ENCODE data around the gene GPR21. TPM values are rescaled to one million over a fixed set of nuclear protein-coding genes. Genes with fewer than 3 reads are reported as not detected.

Gene GPR21
- total RNA-seq, 2 donors from 2014 or later: 1.6 TPM; not detected in 1

DNA sequence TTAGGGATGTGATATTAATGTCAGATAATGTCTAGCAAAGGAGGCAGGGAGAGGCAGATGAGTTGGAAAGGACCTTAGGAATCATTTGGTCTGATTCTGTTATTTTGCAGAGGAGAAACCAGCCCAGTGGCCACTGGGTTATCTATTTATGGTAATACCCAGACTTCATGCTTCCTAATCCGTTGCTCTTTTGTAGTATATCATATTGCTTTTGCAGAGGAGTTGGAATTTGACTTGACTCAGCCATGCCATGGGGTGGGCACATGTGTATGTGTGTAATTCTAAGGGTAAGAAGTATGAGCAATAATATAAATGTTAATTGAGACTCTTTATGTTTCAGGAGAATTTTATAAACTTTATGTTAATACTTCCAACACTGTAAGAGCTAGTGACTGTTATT lies 7.3 kb downstream of the GPR21 start:
- H3K27ac Mint-ChIP-seq: peak overlapping the region; percentile 8
- peaks cover 3% of the 10 kb centered on the region for H3K4me1 Mint-ChIP-seq
- H3K4me3 Mint-ChIP-seq: no peak overlapping the region
- peaks cover 7% of the 10 kb centered on the region for H3K36me3 Mint-ChIP-seq (ENCODE audit: low read depth)
- H3K9me3 ChIP-seq (ENCODE audit: control insufficient read depth, low read length, poor library complexity, severe bottlenecking): no peaks in the 10 kb centered on the region
- no peaks in the 10 kb centered on the region for H3K27me3 Mint-ChIP-seq
- DNase-seq: no peak
- no peak for ATAC-seq

DNA sequence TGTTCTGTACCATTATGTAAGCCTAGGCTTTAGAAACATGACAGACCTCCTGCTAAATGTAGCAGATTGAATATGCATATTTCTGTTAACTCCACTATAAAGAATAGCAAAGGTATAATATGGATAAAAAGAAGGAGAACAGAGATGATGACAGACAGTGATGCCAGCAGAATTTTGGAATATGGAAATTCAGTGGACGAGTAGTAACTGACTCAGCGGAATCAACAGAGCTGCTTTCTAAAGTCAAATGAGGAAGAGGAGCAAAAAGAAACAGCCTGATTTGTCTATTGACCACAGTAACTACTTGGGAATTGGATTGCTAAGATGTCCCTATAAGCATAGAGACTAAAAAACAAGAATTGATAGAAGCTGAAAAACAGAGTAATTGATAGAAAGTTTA lies 8.0 kb downstream of the GPR21 start:
- DNase-seq (no peak), ATAC-seq (no peak)
- peak overlapping the region; percentile 8 for H3K27ac Mint-ChIP-seq
- no peaks in the 10 kb centered on the region for H3K27me3 Mint-ChIP-seq
- H3K4me1 Mint-ChIP-seq: peaks cover 8% of the 10 kb centered on the region
- no peak overlapping the region for H3K4me3 Mint-ChIP-seq
- H3K36me3 Mint-ChIP-seq (ENCODE audit: low read depth): peaks cover 8% of the 10 kb centered on the region
- no peaks in the 10 kb centered on the region for H3K9me3 ChIP-seq (ENCODE audit: control insufficient read depth, low read length, poor library complexity, severe bottlenecking)

DNA sequence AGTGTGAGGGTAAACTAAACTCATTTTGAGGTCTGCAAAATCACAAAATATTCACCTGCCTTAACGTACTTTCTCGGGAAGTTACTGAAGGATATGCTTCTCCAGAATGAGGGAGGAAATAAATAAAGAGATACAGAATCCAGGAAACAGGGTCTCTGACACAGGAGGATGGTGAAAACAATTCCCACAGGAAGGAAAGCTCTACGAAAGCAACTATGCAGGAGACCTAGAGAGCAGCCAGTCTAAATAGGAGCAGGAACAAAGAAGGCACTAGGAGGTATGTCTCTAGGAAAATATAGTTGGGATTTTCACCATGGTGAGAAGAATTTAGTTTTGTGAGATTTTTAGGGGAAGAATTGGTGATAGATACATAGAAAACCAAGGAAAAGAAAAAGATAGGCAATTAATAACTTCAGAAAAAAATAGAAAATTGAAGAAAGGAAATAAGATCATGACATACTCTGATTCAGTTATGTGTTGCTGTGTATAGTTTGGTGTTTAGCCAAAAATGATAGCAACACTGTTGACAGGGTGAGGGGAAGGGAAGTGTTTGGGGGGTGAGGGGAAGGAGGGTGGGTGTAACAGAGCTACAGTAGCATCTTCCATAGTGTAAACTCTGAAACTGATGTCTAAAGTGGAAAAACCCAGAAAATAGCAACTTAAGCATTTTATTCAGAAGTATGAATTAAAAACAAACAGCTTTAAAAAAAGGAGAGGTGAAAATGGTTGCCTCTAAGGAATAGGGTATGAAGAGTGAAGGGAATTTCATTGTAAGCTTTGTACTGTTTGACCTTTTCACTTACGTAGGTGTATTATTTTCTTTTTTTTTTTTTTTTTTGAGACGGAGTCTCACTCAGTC lies 9.8 kb downstream of the GPR21 start:
- ATAC-seq (no peak), DNase-seq (no peak)
- peaks cover 8% of the 10 kb centered on the region for H3K36me3 Mint-ChIP-seq (ENCODE audit: low read depth)
- no peaks in the 10 kb centered on the region for H3K9me3 ChIP-seq (ENCODE audit: control insufficient read depth, low read length, poor library complexity, severe bottlenecking)
- H3K27ac Mint-ChIP-seq: no peak overlapping the region
- H3K4me3 Mint-ChIP-seq: no peak overlapping the region
- H3K4me1 Mint-ChIP-seq: peaks cover 5% of the 10 kb centered on the region
- no peaks in the 10 kb centered on the region for H3K27me3 Mint-ChIP-seq

- H3K4me3 Mint-ChIP-seq: no peak overlapping the region
- peaks cover 8% of the 10 kb centered on the region for H3K36me3 Mint-ChIP-seq (ENCODE audit: low read depth)
- H3K9me3 ChIP-seq (ENCODE audit: control insufficient read depth, low read length, poor library complexity, severe bottlenecking): no peaks in the 10 kb centered on the region
- H3K4me1 Mint-ChIP-seq: peaks cover 5% of the 10 kb centered on the region
- DNase-seq: no peak
- H3K27me3 Mint-ChIP-seq: no peaks in the 10 kb centered on the region
- no peak for ATAC-seq
- H3K27ac Mint-ChIP-seq: no peak overlapping the region
Observed at GRCh38 chr9:123044586-123044985, 11.1 kb downstream of the GPR21 start.

DNA sequence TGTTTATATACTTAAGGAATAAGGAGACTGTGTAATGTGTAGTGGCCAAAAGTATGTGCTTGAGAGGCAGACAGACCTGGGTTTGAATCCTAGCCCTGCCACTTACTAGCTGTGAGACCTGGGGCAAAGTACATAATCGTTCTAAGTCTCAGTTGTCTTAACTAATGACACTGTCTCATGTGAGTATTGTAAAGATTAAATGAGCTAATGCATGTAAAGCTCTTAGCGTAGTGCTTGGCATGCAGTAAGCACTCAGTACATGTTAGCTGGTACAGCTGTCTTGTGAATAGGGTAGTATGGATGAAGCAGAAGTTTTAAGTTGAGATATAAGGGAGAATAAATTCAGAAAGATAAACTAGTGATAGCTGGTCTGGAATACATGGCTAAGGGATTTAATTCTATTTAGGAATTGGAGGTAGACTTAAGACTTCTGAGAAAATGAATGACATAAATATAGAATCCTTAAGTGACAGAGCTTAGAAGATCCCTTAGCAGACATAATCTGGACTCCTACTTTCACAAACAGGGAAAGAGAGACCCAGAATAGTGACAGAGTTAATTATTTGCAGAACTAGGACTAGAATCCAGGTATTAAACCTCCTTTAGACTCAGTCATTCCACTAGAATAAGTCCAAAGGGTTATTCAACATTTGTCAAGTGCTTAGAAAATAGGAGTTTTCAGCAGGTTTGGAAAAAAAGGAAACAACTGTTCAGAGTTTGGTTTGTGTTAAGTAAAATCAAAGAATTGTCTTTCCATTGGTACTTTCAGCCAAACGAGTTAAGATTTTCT lies 13.1 kb downstream of the GPR21 start:
- H3K27ac Mint-ChIP-seq: no peak overlapping the region
- DNase-seq (no peak), ATAC-seq (no peak)
- H3K27me3 Mint-ChIP-seq: no peaks in the 10 kb centered on the region
- H3K9me3 ChIP-seq (ENCODE audit: control insufficient read depth, low read length, poor library complexity, severe bottlenecking): no peaks in the 10 kb centered on the region
- no peak overlapping the region for H3K4me3 Mint-ChIP-seq
- peaks cover 6% of the 10 kb centered on the region for H3K36me3 Mint-ChIP-seq (ENCODE audit: low read depth)
- H3K4me1 Mint-ChIP-seq: peaks cover 5% of the 10 kb centered on the region

DNA sequence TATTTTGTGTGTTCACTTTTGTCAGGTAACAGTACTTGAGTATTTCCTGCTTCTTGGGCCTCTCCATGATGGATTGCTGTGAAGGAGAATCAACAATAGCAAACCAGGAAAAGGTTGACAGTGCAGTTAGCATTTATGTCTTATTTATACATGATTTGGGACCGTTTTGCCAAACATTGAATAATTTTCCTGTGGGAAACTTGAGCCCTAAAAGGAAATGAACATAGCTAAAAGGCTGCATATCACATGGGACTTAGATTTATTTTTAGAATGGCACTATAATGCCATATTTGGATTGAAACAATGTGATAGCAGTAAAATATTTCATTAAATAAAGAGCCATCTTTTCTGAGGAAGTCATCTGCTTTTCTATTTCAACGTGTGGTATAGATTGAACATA lies 15.3 kb downstream of the GPR21 start:
- H3K27me3 Mint-ChIP-seq: no peaks in the 10 kb centered on the region
- ATAC-seq: no peak
- H3K4me3 Mint-ChIP-seq: no peak overlapping the region
- peaks cover 6% of the 10 kb centered on the region for H3K4me1 Mint-ChIP-seq
- DNase-seq: no peak
- H3K9me3 ChIP-seq (ENCODE audit: control insufficient read depth, low read length, poor library complexity, severe bottlenecking): no peaks in the 10 kb centered on the region
- peaks cover 4% of the 10 kb centered on the region for H3K36me3 Mint-ChIP-seq (ENCODE audit: low read depth)
- no peak overlapping the region for H3K27ac Mint-ChIP-seq

DNA sequence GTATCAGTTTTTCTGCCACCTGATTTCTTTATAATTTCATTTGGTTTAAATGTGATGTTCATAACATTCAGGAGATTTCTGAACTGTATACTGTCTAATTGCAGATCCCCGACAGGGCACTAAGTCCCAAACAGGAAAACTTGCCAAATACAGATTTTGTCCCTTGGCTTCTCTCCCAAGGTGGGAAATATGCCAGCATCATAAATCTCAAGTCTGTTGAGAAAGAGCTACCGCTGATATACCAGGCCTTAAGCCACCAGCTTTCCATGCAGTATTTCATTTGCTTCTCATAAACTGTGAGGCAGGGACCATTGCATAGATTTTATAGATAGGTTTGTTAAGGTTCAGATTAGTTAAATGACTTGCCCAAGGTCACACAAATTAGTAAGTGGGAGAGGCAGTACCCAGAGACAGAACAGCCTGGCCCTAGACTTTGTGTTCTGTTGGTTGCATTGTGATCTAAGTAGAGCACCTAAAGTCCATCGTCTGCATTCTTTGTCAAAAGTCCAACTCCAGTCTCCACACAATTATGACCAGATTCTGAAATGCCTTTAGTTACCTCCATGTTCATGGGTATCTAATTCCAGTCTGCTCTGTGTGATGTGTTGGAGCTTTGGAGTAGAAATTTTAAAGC lies 16.2 kb downstream of the GPR21 start:
- H3K27ac Mint-ChIP-seq: no peak overlapping the region
- H3K27me3 Mint-ChIP-seq: no peaks in the 10 kb centered on the region
- no peaks in the 10 kb centered on the region for H3K9me3 ChIP-seq (ENCODE audit: control insufficient read depth, low read length, poor library complexity, severe bottlenecking)
- peaks cover 2% of the 10 kb centered on the region for H3K36me3 Mint-ChIP-seq (ENCODE audit: low read depth)
- DNase-seq (no peak), ATAC-seq (no peak)
- no peak overlapping the region for H3K4me3 Mint-ChIP-seq
- H3K4me1 Mint-ChIP-seq: peaks cover 7% of the 10 kb centered on the region

GRCh38 chr9:123053046-123053445 lies 19.6 kb downstream of the GPR21 start:
- Mint-ChIP-seq H3K36me3 (ENCODE audit: low read depth) (no peaks in the 10 kb centered on the region), H3K27me3 (no peaks in the 10 kb centered on the region), H3K27ac (no peak overlapping the region), H3K4me1 (peaks cover 2% of the 10 kb centered on the region), H3K4me3 (no peak overlapping the region)
- ATAC-seq: no peak
- H3K9me3 ChIP-seq (ENCODE audit: control insufficient read depth, low read length, poor library complexity, severe bottlenecking): no peaks in the 10 kb centered on the region
- no peak for DNase-seq

- Mint-ChIP-seq H3K36me3 (ENCODE audit: low read depth) (no peaks in the 10 kb centered on the region), H3K4me3 (no peak overlapping the region), H3K27ac (no peak overlapping the region), H3K4me1 (peaks cover 2% of the 10 kb centered on the region), H3K27me3 (no peaks in the 10 kb centered on the region)
- DNase-seq (no peak), ATAC-seq (no peak)
- no peaks in the 10 kb centered on the region for H3K9me3 ChIP-seq (ENCODE audit: control insufficient read depth, low read length, poor library complexity, severe bottlenecking)
Observed at GRCh38 chr9:123053711-123054110, 20.2 kb downstream of the GPR21 start.

- ATAC-seq: no peak
- Mint-ChIP-seq H3K4me3 (no peak overlapping the region), H3K4me1 (peaks cover under 1% of the 10 kb centered on the region)
Observed at GRCh38 chr9:123058834-123059233, 25.4 kb downstream of the GPR21 start.

GRCh38 chr9:123059472-123060220 lies 26.2 kb downstream of the GPR21 start:
- H3K27ac Mint-ChIP-seq: peak overlapping the region; percentile 11
- no peaks in the 10 kb centered on the region for H3K27me3 Mint-ChIP-seq
- H3K9me3 ChIP-seq (ENCODE audit: control insufficient read depth, low read length, poor library complexity, severe bottlenecking): no peaks in the 10 kb centered on the region
- no peak overlapping the region for H3K4me3 Mint-ChIP-seq
- DNase-seq (no peak), ATAC-seq (no peak)
- H3K36me3 Mint-ChIP-seq (ENCODE audit: low read depth): peaks cover 3% of the 10 kb centered on the region
- no peaks in the 10 kb centered on the region for H3K4me1 Mint-ChIP-seq

More at GRCh38 chr9:123058834-123059233, 25.4 kb downstream of the GPR21 start:
- H3K36me3 Mint-ChIP-seq (ENCODE audit: low read depth): no peaks in the 10 kb centered on the region
- no peaks in the 10 kb centered on the region for H3K27me3 Mint-ChIP-seq
- no peak for DNase-seq
- H3K9me3 ChIP-seq (ENCODE audit: control insufficient read depth, low read length, poor library complexity, severe bottlenecking): no peaks in the 10 kb centered on the region
- H3K27ac Mint-ChIP-seq: peak overlapping the region; percentile 11

- Mint-ChIP-seq H3K36me3 (ENCODE audit: low read depth) (peaks cover 3% of the 10 kb centered on the region), H3K4me1 (no peaks in the 10 kb centered on the region), H3K27me3 (no peaks in the 10 kb centered on the region), H3K4me3 (no peak overlapping the region), H3K27ac (no peak overlapping the region)
- DNase-seq (no peak), ATAC-seq (no peak)
- no peaks in the 10 kb centered on the region for H3K9me3 ChIP-seq (ENCODE audit: control insufficient read depth, low read length, poor library complexity, severe bottlenecking)
Observed at GRCh38 chr9:123061216-123061615, 27.7 kb downstream of the GPR21 start.
